Measurements from ENCODE around the gene PRRC1. TPM values are rescaled to one million over a fixed set of nuclear protein-coding genes. Genes with fewer than 3 reads are reported as not detected.

PRRC1 gene
- total and polyA plus RNA-seq, 2 experiments from 2014 or later, result 64.7 to 70.7 TPM

GRCh38 chr5:127508644-127509373 is 8.6 kb upstream of the PRRC1 start:
- no peak for ATAC-seq
- Histone ChIP-seq H2AFZ (peak overlapping the region; percentile 47; the same call in 1 of the 2 replicates), H3K27ac (ENCODE audit: low read depth) (no peak overlapping the region), H3K27me3 (ENCODE audit: insufficient read depth) (no peaks in the 10 kb centered on the region), H3F3A (replicated peaks; ENCODE audit: low read depth) (no peaks in the 10 kb centered on the region), H3K4me3 (no peak overlapping the region), H3K9me2 (ENCODE audit: insufficient read depth) (no peaks in the 10 kb centered on the region), H3K4me2 (no peak overlapping the region), H3K36me3 (ENCODE audit: insufficient read depth) (no peaks in the 10 kb centered on the region), H3K4me1 (ENCODE audit: insufficient read depth) (no peaks in the 10 kb centered on the region; the same call in 1 of the 2 replicates), H3K79me2 (replicated peaks; ENCODE audit: insufficient read depth) (no peaks in the 10 kb centered on the region), H4K20me1 (replicated peaks; ENCODE audit: insufficient read depth) (no peaks in the 10 kb centered on the region)
- no peak for DNase-seq (ENCODE audit: low spot score)
- no peaks in the 10 kb centered on the region for H3K36me3 Mint-ChIP-seq (ENCODE audit: low read depth)
- peaks cover 3% of the 10 kb centered on the region for H3K27me3 Mint-ChIP-seq (ENCODE audit: insufficient read depth, low read depth, poor library complexity)
- H3K27ac Mint-ChIP-seq, result no peak overlapping the region
- H3K9me3 Mint-ChIP-seq, result no peaks in the 10 kb centered on the region
- H3K4me1 Mint-ChIP-seq, result peaks cover 8% of the 10 kb centered on the region; the same call in 2 of the 3 replicates
- TF ChIP-seq EZH2 (IDR thresholded peaks at IDR 0.05; ENCODE audit: low read depth, unreplicated experiment), result no peak
- no peak for TF ChIP-seq EZH2phosphoT487 (IDR thresholded peaks at IDR 0.05; ENCODE audit: unreplicated experiment)
- no peak for TF ChIP-seq ZNF462 (CRISPR knock-in tag; IDR thresholded peaks at IDR 0.05)
- no peak for TF ChIP-seq REST (IDR thresholded peaks at IDR 0.05; ENCODE audit: unreplicated experiment)
- no peak for TF ChIP-seq ETS1 (IDR thresholded peaks at IDR 0.05)
- no peak for TF ChIP-seq JUNB (IDR thresholded peaks at IDR 0.05; ENCODE audit: unreplicated experiment)
- no peak for TF ChIP-seq CREB1 (CRISPR knock-in tag; IDR thresholded peaks at IDR 0.05; ENCODE audit: low read depth)
- no peak for TF ChIP-seq STAT1 (IDR thresholded peaks at IDR 0.05; ENCODE audit: unreplicated experiment)
- no peak for TF ChIP-seq ZNF114 (CRISPR knock-in tag; IDR thresholded peaks at IDR 0.05)
- TF ChIP-seq NANOG (IDR thresholded peaks at IDR 0.05; ENCODE audit: borderline replicate concordance), result no peak
- TF ChIP-seq CTCF (conservative IDR thresholded peaks at IDR 0.05; ENCODE audit: low read depth in 2 of 2), result no peak
- TF ChIP-seq ZNF331 (CRISPR knock-in tag; IDR thresholded peaks at IDR 0.05; ENCODE audit: low read depth), result no peak
- no peak for TF ChIP-seq POLR2AphosphoS5 (IDR thresholded peaks at IDR 0.05; ENCODE audit: low read depth)
- H3K4me3 Mint-ChIP-seq, result no peak overlapping the region
